HPDE6-E6E7 (cell line): ENCODE results near the gene HAUS7.

ENCODE experiments used
- DNase-seq: peaks from one replicate; pipeline ENCODE4 v3.0.0; 2011; ENCODE audit warnings: missing footprints; ENCODE audit errors: extremely low spot score

HAUS7 gene

GRCh38 chrX:153456161-153456560 lies 14.2 kb downstream of the HAUS7 start:
- no peak for DNase-seq

- no peak for DNase-seq
Measured at GRCh38 chrX:153455571-153455970, 14.8 kb downstream of the HAUS7 start.

- no peak for DNase-seq
Measured at GRCh38 chrX:153454901-153455550, 15.3 kb downstream of the HAUS7 start.

- no peak for DNase-seq
Measured at GRCh38 chrX:153450949-153451277, 19.5 kb downstream of the HAUS7 start.

GRCh38 chrX:153450114-153450948 lies 20.0 kb downstream of the HAUS7 start:
- DNase-seq, result no peak

GRCh38 chrX:153449368-153450113 lies 20.8 kb downstream of the HAUS7 start:
- no peak for DNase-seq

GRCh38 chrX:153448556-153449367 lies 21.6 kb downstream of the HAUS7 start:
- DNase-seq, result no peak

- DNase-seq, result no peak
Measured at GRCh38 chrX:153447581-153447960, 22.8 kb downstream of the HAUS7 start.

- DNase-seq, result no peak
Measured at GRCh38 chrX:153446950-153447580, 23.3 kb downstream of the HAUS7 start.

GRCh38 chrX:153446636-153446936 lies 23.8 kb downstream of the HAUS7 start:
- no peak for DNase-seq

GRCh38 chrX:153445856-153446635 lies 24.3 kb downstream of the HAUS7 start, which contains the start of gene TREX2:
Gene TREX2, minus strand, starts transcription at chrX:153446056. Its CDS starts 626 bp downstream, at chrX:153445430.
- DNase-seq, result no peak

- no peak for DNase-seq
Measured at GRCh38 chrX:153445106-153445855, 25.1 kb downstream of the HAUS7 start.

GRCh38 chrX:153444333-153445011 lies 25.9 kb downstream of the HAUS7 start:
- DNase-seq, result no peak

- peak; percentile 55 for DNase-seq
Measured at GRCh38 chrX:153443476-153444332, 26.7 kb downstream of the HAUS7 start.

GRCh38 chrX:153442463-153442862 lies 27.9 kb downstream of the HAUS7 start:
- no peak for DNase-seq

GRCh38 chrX:153441981-153442380 lies 28.4 kb downstream of the HAUS7 start:
- DNase-seq, result peak; percentile 87

- DNase-seq, result peak; percentile 60
Measured at GRCh38 chrX:153441296-153441695, 29.1 kb downstream of the HAUS7 start.

GRCh38 chrX:153440556-153441135 lies 29.7 kb downstream of the HAUS7 start:
- no peak for DNase-seq
